PC-9 (cell line): ENCODE results near the gene KCNH2. TPM values are rescaled to one million over a fixed set of nuclear protein-coding genes. Genes with fewer than 3 reads are reported as not detected.

ENCODE experiments used
- BruUV-seq: library from RNA; stranded (reverse); fragments of 400-500 nt; replicated peaks from 2 replicates; lab custom pipeline; 2021; lab: Mats Ljungman, UMichigan
- CTCF ChIA-PET: fragments of 300-600 bp; sonication (Branson Sonifier 250); formaldehyde crosslinking; loops from one replicate; lab custom pipeline; 2022; ENCODE audit warnings: antibody characterized with exemption; lab: Charles Lee
- POLR2A ChIA-PET: fragments of 300-600 bp; sonication (Branson Sonifier 250); formaldehyde crosslinking; loops from one replicate; lab custom pipeline; 2022; ENCODE audit warnings: antibody characterized with exemption; ENCODE audit not compliant: unreplicated experiment; lab: Charles Lee
- DNase-seq, 2 experiments: peaks; one replicate each; pipeline versions ENCODE4 v3.0.0 to v3.0.0-alpha.2; 2015 to 2022; ENCODE audit warnings: mixed read lengths in 1 of 2
- H2AFZ ChIP-seq: fragments of 200-600 bp; sonication (generic); 2 replicates; pipeline ENCODE4 v1.8.1; 2017; ENCODE audit warnings: antibody characterized with exemption
- H3F3A ChIP-seq: fragments of 200-600 bp; sonication (generic); 2 replicates; pipeline ENCODE4 v1.8.1; 2017; ENCODE audit warnings: antibody characterized with exemption, mild to moderate bottlenecking, low read depth; ENCODE audit not compliant: insufficient read depth
- H3K27ac ChIP-seq: fragments of 200-600 bp; sonication (generic); 2 replicates; pipeline ENCODE4 v1.6.1; 2016; ENCODE audit warnings: mixed run types
- H3K27me3 ChIP-seq: fragments of 200-600 bp; sonication (generic); 2 replicates; pipeline ENCODE4 v1.6.1; 2016; ENCODE audit warnings: low read depth, mixed run types; ENCODE audit not compliant: insufficient read depth
- H3K36me3 ChIP-seq: fragments of 200-600 bp; sonication (generic); 2 replicates; pipeline ENCODE4 v1.6.1; 2016; ENCODE audit warnings: low read depth, mixed run types
- H3K4me1 ChIP-seq: fragments of 200-600 bp; sonication (generic); replicated peaks from 2 replicates; pipeline ENCODE4 v1.6.1; 2016; ENCODE audit warnings: mixed run types; ENCODE audit not compliant: insufficient read depth
- H3K4me2 ChIP-seq: fragments of 200-600 bp; sonication (generic); 2 replicates; pipeline ENCODE4 v1.6.1; 2017; ENCODE audit warnings: mixed run types
- H3K4me3 ChIP-seq: fragments of 200-600 bp; sonication (generic); 2 replicates; pipeline ENCODE4 v1.6.1; 2016; ENCODE audit warnings: mixed run types
- H3K79me2 ChIP-seq: fragments of 200-600 bp; sonication (generic); 2 replicates; pipeline ENCODE4 v1.6.1; 2017; ENCODE audit warnings: low read depth, mixed run types
- H3K9me2 ChIP-seq: fragments of 200-600 bp; sonication (generic); 2 replicates; pipeline ENCODE4 v1.8.1; 2017; ENCODE audit warnings: mild to moderate bottlenecking; ENCODE audit not compliant: insufficient read depth
- H3K9me3 ChIP-seq: fragments of 200-600 bp; sonication (generic); 2 replicates; pipeline ENCODE4 v1.8.1; 2016; ENCODE audit warnings: low read depth; ENCODE audit not compliant: insufficient read depth
- H4K20me1 ChIP-seq: fragments of 200-600 bp; sonication (generic); 2 replicates; pipeline ENCODE4 v1.8.1; 2017; ENCODE audit not compliant: insufficient read depth
- EZH2 ChIP-seq: fragments of 200-600 bp; sonication (generic); IDR thresholded peaks from 2 replicates; pipeline ENCODE4 v1.8.0; 2017; ENCODE audit warnings: antibody characterized with exemption, low read depth
- intact Hi-C: fragments of 100-400 bp; cut with micrococcal nuclease; formaldehyde crosslinking; loops from one replicate; pipeline ENCODE4 v1.10.0; 2022; ENCODE audit not compliant: unreplicated experiment
- total RNA-seq: library from RNA; stranded (reverse); gene quantifications from 2 replicates; pipeline ENCODE4 v1.2.3, GENCODE V29; 2021
- TF ChIP-seq, protein P1 (sequence below): fragments of 200-600 bp; sonication (generic); conservative IDR thresholded peaks from 2 replicates; pipeline ENCODE4 v1.6.1; 2017; ENCODE audit warnings: mixed run types, antibody characterized with exemption, mild to moderate bottlenecking, moderate library complexity

Gene KCNH2
- total RNA-seq, 1 experiment from 2014 or later: 1.5 TPM

DNA sequence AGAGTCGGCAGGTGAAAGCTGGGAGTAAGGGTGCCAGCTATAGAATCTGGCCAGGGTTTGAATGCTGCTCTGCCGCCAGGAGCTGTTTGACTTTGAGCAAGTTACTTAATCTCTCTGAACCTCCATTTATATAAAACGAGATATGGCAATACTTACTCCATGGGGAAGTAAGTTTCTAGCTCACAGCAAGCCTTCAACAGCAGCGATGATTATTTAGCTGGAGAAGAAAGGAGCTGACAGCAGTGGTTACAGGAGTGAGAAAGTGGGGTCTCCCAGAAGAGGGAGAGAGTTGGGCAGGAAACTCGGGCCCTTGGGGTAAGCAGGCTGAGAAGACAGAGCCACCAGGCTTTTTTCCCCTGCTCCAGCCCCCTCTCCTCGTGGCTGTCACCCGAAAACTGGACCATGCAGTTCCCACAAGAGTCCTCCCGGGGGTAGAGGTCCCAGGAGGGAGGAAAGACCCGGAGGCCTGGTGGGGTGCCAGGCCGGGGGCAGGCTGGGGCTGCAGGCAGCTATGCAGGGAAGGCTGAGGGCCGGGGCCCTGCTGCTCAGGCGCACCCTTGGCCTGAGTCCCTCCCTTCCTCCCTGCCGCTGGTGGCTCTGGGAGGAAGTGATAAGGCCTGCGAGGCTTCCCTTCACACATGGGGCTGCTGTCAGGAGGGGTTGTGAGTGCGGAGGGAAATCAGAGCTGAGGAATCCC is 16.2 kb upstream of the KCNH2 start:
- Histone ChIP-seq H3K4me2 (no peak overlapping the region), H3K36me3 (no peaks in the 10 kb centered on the region), H2AFZ (no peak overlapping the region), H3K9me3 (peaks cover 16% of the 10 kb centered on the region; the same call in 1 of the 2 replicates), H3K27me3 (peaks cover 11% of the 10 kb centered on the region; the same call in 1 of the 2 replicates), H4K20me1 (no peaks in the 10 kb centered on the region), H3K4me1 (no peaks in the 10 kb centered on the region), H3K79me2 (no peaks in the 10 kb centered on the region), H3K4me3 (no peak overlapping the region), H3K9me2 (no peaks in the 10 kb centered on the region), H3F3A (peaks cover 8% of the 10 kb centered on the region; the same call in 1 of the 2 replicates), H3K27ac (no peak overlapping the region)
- TF ChIP-seq, protein P1, sequence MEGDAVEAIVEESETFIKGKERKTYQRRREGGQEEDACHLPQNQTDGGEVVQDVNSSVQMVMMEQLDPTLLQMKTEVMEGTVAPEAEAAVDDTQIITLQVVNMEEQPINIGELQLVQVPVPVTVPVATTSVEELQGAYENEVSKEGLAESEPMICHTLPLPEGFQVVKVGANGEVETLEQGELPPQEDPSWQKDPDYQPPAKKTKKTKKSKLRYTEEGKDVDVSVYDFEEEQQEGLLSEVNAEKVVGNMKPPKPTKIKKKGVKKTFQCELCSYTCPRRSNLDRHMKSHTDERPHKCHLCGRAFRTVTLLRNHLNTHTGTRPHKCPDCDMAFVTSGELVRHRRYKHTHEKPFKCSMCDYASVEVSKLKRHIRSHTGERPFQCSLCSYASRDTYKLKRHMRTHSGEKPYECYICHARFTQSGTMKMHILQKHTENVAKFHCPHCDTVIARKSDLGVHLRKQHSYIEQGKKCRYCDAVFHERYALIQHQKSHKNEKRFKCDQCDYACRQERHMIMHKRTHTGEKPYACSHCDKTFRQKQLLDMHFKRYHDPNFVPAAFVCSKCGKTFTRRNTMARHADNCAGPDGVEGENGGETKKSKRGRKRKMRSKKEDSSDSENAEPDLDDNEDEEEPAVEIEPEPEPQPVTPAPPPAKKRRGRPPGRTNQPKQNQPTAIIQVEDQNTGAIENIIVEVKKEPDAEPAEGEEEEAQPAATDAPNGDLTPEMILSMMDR: no peak
- TF ChIP-seq EZH2: no peak
- BruUV-seq: no TSS peak
- POLR2A ChIA-PET: interaction anchor here (0.7 kb wide), 1 partner anchor 1575 kb away, joined by 3 read pairs; no protein-coding TSS in a partner anchor
- no peak for DNase-seq
- CTCF ChIA-PET: interaction anchor here (0.6 kb wide), 1 partner anchor 172 kb away, joined by 11 read pairs; no protein-coding TSS in a partner anchor
- intact Hi-C loops: no loop called here

DNA sequence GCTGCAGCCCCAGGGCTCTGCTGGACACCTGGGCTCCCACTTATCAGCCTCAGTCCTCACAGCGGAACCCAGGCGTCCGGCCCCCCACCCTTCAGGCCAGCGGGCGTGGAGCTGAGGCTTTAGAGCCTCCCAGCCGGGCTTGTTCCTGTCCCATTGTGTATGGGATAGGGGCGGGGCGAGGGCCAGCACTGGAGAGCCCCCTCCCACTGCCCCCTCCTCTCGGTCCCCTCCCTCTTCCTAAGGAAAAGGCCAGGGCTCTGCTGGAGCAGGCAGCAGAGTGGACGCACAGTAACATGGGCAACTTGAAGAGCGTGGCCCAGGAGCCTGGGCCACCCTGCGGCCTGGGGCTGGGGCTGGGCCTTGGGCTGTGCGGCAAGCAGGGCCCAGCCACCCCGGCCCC is 15.4 kb upstream of the KCNH2 start:
- Histone ChIP-seq H2AFZ (no peak overlapping the region), H3K36me3 (no peaks in the 10 kb centered on the region), H3K4me1 (no peaks in the 10 kb centered on the region), H3K27me3 (peaks cover 5% of the 10 kb centered on the region; the same call in 1 of the 2 replicates), H4K20me1 (no peaks in the 10 kb centered on the region), H3K9me3 (peaks cover 20% of the 10 kb centered on the region; the same call in 1 of the 2 replicates), H3K4me2 (no peak overlapping the region), H3K4me3 (no peak overlapping the region), H3K27ac (no peak overlapping the region), H3F3A (peaks cover 8% of the 10 kb centered on the region; the same call in 1 of the 2 replicates), H3K79me2 (no peaks in the 10 kb centered on the region), H3K9me2 (no peaks in the 10 kb centered on the region)
- ChIA-PET POLR2A (no interaction called here), CTCF (interaction anchor here (0.6 kb wide), 1 partner anchor 172 kb away, joined by 11 read pairs; no protein-coding TSS in a partner anchor)
- DNase-seq: no peak
- no TSS peak for BruUV-seq
- TF ChIP-seq EZH2: no peak
- TF ChIP-seq, protein P1: no peak
- intact Hi-C loops: no loop called here

DNA sequence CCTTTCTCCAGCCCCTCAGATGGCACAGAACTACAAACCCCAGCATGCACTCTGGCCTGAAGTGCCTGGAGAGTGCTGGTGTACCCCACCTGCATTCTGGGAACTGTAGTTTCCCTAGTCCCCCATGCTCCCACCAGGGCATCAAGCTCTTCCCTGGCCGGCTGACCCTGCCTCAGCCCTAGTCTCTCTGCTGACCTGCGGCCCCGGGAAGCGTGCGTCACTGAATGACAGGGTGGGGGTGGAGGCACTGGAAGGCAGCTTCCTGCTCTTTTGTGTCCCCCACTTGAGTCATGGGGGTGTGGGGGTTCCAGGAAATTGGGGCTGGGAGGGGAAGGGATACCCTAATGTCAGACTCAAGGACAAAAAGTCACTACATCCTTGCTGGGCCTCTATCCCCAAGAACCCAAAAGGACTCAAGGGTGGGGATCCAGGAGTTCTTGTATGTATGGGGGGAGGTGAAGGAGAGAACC is 14.7 kb upstream of the KCNH2 start:
- Histone ChIP-seq H3K9me2 (no peaks in the 10 kb centered on the region), H3K79me2 (no peaks in the 10 kb centered on the region), H3K27me3 (peaks cover 6% of the 10 kb centered on the region; the same call in 1 of the 2 replicates), H3F3A (peaks cover 8% of the 10 kb centered on the region; the same call in 1 of the 2 replicates), H3K27ac (no peak overlapping the region), H3K4me2 (no peak overlapping the region), H4K20me1 (no peaks in the 10 kb centered on the region), H3K4me1 (no peaks in the 10 kb centered on the region), H2AFZ (no peak overlapping the region), H3K36me3 (no peaks in the 10 kb centered on the region), H3K9me3 (peaks cover 20% of the 10 kb centered on the region; the same call in 1 of the 2 replicates), H3K4me3 (no peak overlapping the region)
- CTCF ChIA-PET: no interaction called here
- intact Hi-C loops: no loop called here
- BruUV-seq: no TSS peak
- TF ChIP-seq EZH2: no peak
- TF ChIP-seq, protein P1: no peak
- no peak for DNase-seq
- POLR2A ChIA-PET: no interaction called here
